Activated CD4-positive, alpha-beta T cell treated with anti-CD3 and anti-CD28 coated beads for 36 hours (primary cell): ENCODE results near the gene ORM2. TPM values are rescaled to one million over a fixed set of nuclear protein-coding genes. Genes with fewer than 3 reads are reported as not detected.
A peak's percentile ranks its signal among the peaks of the same experiment; 100 is the strongest.

Source experiments
- ATAC-seq: fragments of 200-7000 bp; cut with Tn5 transposase; one replicate; pipeline ENCODE4 v1.10.0; 2021; ENCODE audit warnings: mild to moderate bottlenecking, moderate library complexity
- CTCF ChIA-PET: fragments of 350-600 bp; sonication (Branson Sonifier 250); formaldehyde crosslinking; loops from one replicate; lab custom pipeline; 2021; ENCODE audit warnings: antibody characterized with exemption; lab: Charles Lee
- POLR2A ChIA-PET: fragments of 350-600 bp; sonication (Branson Sonifier 250); formaldehyde crosslinking; loops from one replicate; lab custom pipeline; 2021; ENCODE audit warnings: antibody characterized with exemption, inconsistent platforms; lab: Charles Lee
- DNase-seq: peaks from one replicate; pipeline ENCODE4 v3.0.0-alpha.2; 2020
- H3K27ac Mint-ChIP-seq: one replicate; pipeline ENCODE4 v1.8.0; 2021; ENCODE audit warnings: mixed read lengths
- H3K27me3 Mint-ChIP-seq: one replicate; pipeline ENCODE4 v1.8.0; 2021; ENCODE audit warnings: mixed read lengths
- H3K36me3 Mint-ChIP-seq: one replicate; pipeline ENCODE4 v1.8.0; 2021; ENCODE audit warnings: low read depth, mixed read lengths
- H3K4me1 Mint-ChIP-seq: one replicate; pipeline ENCODE4 v1.8.0; 2021; ENCODE audit warnings: mixed read lengths
- H3K4me3 Mint-ChIP-seq: one replicate; pipeline ENCODE4 v1.8.0; 2021; ENCODE audit warnings: mild to moderate bottlenecking, moderate library complexity, mixed read lengths
- H3K9me3 Mint-ChIP-seq: one replicate; pipeline ENCODE4 v1.8.0; 2021; ENCODE audit warnings: low read depth, mixed read lengths
- intact Hi-C, 2 experiments: fragments of 100-400 bp; cut with DNase I in 1 of 2; cut with micrococcal nuclease in 1 of 2; formaldehyde crosslinking; loops; one replicate each; pipeline versions ENCODE4 v1.14.2 to v1.15.1; 2022 to 2024; cut with DNase I, micrococcal nuclease
- total RNA-seq, 2 experiments: library from RNA; stranded (reverse); gene quantifications; one replicate each; pipeline ENCODE4 v1.2.3, GENCODE V29; 2021

The ORM2 gene
- total RNA-seq, 2 experiments from 2014 or later: not detected

- Mint-ChIP-seq H3K4me1 (peaks cover 89% of the 10 kb centered on the region), H3K36me3 (peaks cover 80% of the 10 kb centered on the region)
Measured at GRCh38 chr9:114373960-114374730, 44.5 kb downstream of the ORM2 start.

GRCh38 chr9:114374936-114375335 is 45.3 kb downstream of the ORM2 start:
- no peaks in the 10 kb centered on the region for H3K9me3 Mint-ChIP-seq
- DNase-seq (no peak), ATAC-seq (no peak)
- peaks cover 90% of the 10 kb centered on the region for H3K4me1 Mint-ChIP-seq
- CTCF ChIA-PET: interaction anchor here (2.2 kb wide), 1 partner anchor 10 kb away, joined by 12 read pairs; no protein-coding TSS in a partner anchor
- intact Hi-C loops: loop anchor here in 1 of 2 experiments (1.0 kb wide), 1 partner anchor 9 kb away; no protein-coding TSS in a partner anchor
- POLR2A ChIA-PET: no interaction called here
- peaks cover 79% of the 10 kb centered on the region for H3K36me3 Mint-ChIP-seq
- H3K4me3 Mint-ChIP-seq: peak overlapping the region; percentile 2
- no peaks in the 10 kb centered on the region for H3K27me3 Mint-ChIP-seq
- H3K27ac Mint-ChIP-seq: peak overlapping the region; percentile 89

More at GRCh38 chr9:114373960-114374730, 44.5 kb downstream of the ORM2 start:
- CTCF ChIA-PET: interaction anchor here (0.9 to 2.2 kb wide), 2 partner anchors 10 to 279 kb away, joined by 4 to 12 read pairs; no protein-coding TSS in a partner anchor
- DNase-seq (peak; percentile 51), ATAC-seq (peak; percentile 9)
- Mint-ChIP-seq H3K27me3 (no peaks in the 10 kb centered on the region), H3K9me3 (peaks cover 2% of the 10 kb centered on the region), H3K27ac (peak overlapping the region; percentile 89), H3K4me3 (peak overlapping the region; percentile 20)
- POLR2A ChIA-PET: interaction anchor here (0.7 to 2.7 kb wide), 2 partner anchors 12 to 25 kb away, joined by 3 to 22 read pairs; no protein-coding TSS in a partner anchor
- intact Hi-C loops: loop anchor here (1.0 kb wide), 3 partner anchors 8 to 24 kb away; no protein-coding TSS in a partner anchor

GRCh38 chr9:114375386-114376175 is 45.9 kb downstream of the ORM2 start:
- Mint-ChIP-seq H3K36me3 (peaks cover 82% of the 10 kb centered on the region), H3K27me3 (no peaks in the 10 kb centered on the region), H3K4me3 (no peak overlapping the region), H3K4me1 (peaks cover 93% of the 10 kb centered on the region), H3K9me3 (no peaks in the 10 kb centered on the region), H3K27ac (peak overlapping the region; percentile 89)
- intact Hi-C loops: no loop called here
- DNase-seq (peak; percentile 43), ATAC-seq (no peak)
- ChIA-PET CTCF (interaction anchor here (2.2 kb wide), 1 partner anchor 9 kb away, joined by 12 read pairs; no protein-coding TSS in a partner anchor), POLR2A (no interaction called here)

GRCh38 chr9:114376586-114377445 is 47.1 kb downstream of the ORM2 start:
- Mint-ChIP-seq H3K36me3 (peaks cover 81% of the 10 kb centered on the region), H3K27ac (peak overlapping the region; percentile 66), H3K9me3 (no peaks in the 10 kb centered on the region), H3K4me3 (no peak overlapping the region), H3K27me3 (no peaks in the 10 kb centered on the region), H3K4me1 (peaks cover 90% of the 10 kb centered on the region)
- POLR2A ChIA-PET: interaction anchor here (1.3 kb wide), 1 partner anchor 9 kb away, joined by 5 read pairs; no protein-coding TSS in a partner anchor
- CTCF ChIA-PET: interaction anchor here (0.8 kb wide), 1 partner anchor 1843 kb away, joined by 3 read pairs; no protein-coding TSS in a partner anchor
- ATAC-seq: no peak
- no peak for DNase-seq
- intact Hi-C loops: no loop called here

GRCh38 chr9:114378016-114378415 is 48.3 kb downstream of the ORM2 start:
- H3K27me3 Mint-ChIP-seq: no peaks in the 10 kb centered on the region
- peak overlapping the region; percentile 81 for H3K27ac Mint-ChIP-seq
- peaks cover 90% of the 10 kb centered on the region for H3K4me1 Mint-ChIP-seq
- H3K9me3 Mint-ChIP-seq: no peaks in the 10 kb centered on the region
- H3K36me3 Mint-ChIP-seq: peaks cover 87% of the 10 kb centered on the region
- intact Hi-C loops: no loop called here
- DNase-seq (no peak), ATAC-seq (no peak)
- H3K4me3 Mint-ChIP-seq: no peak overlapping the region
- CTCF ChIA-PET: interaction anchor here (0.8 to 3.5 kb wide), 3 partner anchors 11 to 1842 kb away, joined by 3 to 13 read pairs (median 4); no protein-coding TSS in a partner anchor
- POLR2A ChIA-PET: no interaction called here

GRCh38 chr9:114378883-114379282 is 49.2 kb downstream of the ORM2 start:
- ChIA-PET CTCF (interaction anchor here (1.1 to 3.5 kb wide), 4 partner anchors 10 to 30 kb away, joined by 4 to 13 read pairs (median 6); no protein-coding TSS in a partner anchor), POLR2A (interaction anchor here (0.6 kb wide), 1 partner anchor 37 kb away, joined by 3 read pairs; no protein-coding TSS in a partner anchor)
- H3K36me3 Mint-ChIP-seq: peaks cover 87% of the 10 kb centered on the region
- H3K27me3 Mint-ChIP-seq: no peaks in the 10 kb centered on the region
- intact Hi-C loops: no loop called here
- H3K4me1 Mint-ChIP-seq: peaks cover 89% of the 10 kb centered on the region
- DNase-seq (no peak), ATAC-seq (no peak)
- H3K9me3 Mint-ChIP-seq: no peaks in the 10 kb centered on the region
- H3K4me3 Mint-ChIP-seq: no peak overlapping the region
- H3K27ac Mint-ChIP-seq: peak overlapping the region; percentile 81

Other genes starting within 250 kb of the ORM2 start
- gene KIF12, start 230.6 kb upstream of the ORM2 start, total RNA-seq: not detected
- gene COL27A1, start 174.3 kb upstream of the ORM2 start, total RNA-seq: 1 to 10 TPM; 8.9 to 9.1 TPM
- gene ORM1, start 6.8 kb upstream of the ORM2 start, total RNA-seq: not detected
- gene AKNA, start 58.1 kb downstream of the ORM2 start, total RNA-seq: 100 to 1,000 TPM; 135 to 141 TPM
- 1 to 10 TPM; 1.9 to 2.0 TPM for gene WHRN, start 175.6 kb downstream of the ORM2 start, total RNA-seq